Left ventricle myocardium superior (tissue), 1 donor: Measurements from ENCODE around the gene EFCAB7. TPM values are rescaled to one million over a fixed set of nuclear protein-coding genes. Genes with fewer than 3 reads are reported as not detected.

Experiments used
- ATAC-seq: fragments of 200-7000 bp; cut with Tn5 transposase; one replicate; pipeline ENCODE4 v1.9.1; 2020; ENCODE audit warnings: mild to moderate bottlenecking, moderate library complexity
- DNase-seq: peaks from one replicate; pipeline ENCODE4 v3.0.0-alpha.2; 2020
- intact Hi-C: fragments of 100-400 bp; cut with micrococcal nuclease; formaldehyde crosslinking; loops from one replicate; pipeline ENCODE4 v1.11.0; 2022
- total RNA-seq: library from RNA; stranded (reverse); fragmentation: NEBNext Ultra II Directional; extraction: Animal tissue kit (Norgen Biotek cat#: 25700); gene quantifications from one replicate; pipeline ENCODE4 v1.2.1, GENCODE V29; 2021
- donor health status: DM: no; HTN: yes; CAD: no; lungs with severe emphysema.

EFCAB7 gene
- total RNA-seq, 1 donor from 2014 or later: 8.0 TPM

GRCh38 chr1:63599799-63600198, 76.5 kb downstream of the EFCAB7 start:
- no peak for ATAC-seq
- intact Hi-C loops: no loop called here
- no peak for DNase-seq

DNA sequence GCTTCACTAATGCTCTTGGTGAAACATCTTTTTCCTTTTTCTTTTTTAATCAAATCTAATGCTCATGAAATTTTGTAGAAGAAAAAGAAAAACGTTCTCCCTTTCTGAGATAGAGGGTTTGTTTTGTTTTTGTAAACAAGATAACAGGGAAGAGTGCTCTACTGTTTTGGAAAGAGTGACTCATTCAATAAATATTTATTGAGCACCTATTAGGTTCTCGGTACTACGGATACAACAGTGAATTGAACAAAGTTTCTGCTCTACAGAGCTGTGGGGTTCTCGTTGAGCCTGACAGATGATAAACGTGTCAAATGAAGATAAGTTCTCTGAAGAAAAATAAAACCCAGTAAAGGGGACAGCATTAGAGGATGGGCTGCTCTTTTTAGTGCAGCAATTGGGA, 76.9 kb downstream of the EFCAB7 start:
- intact Hi-C loops: no loop called here
- DNase-seq (no peak), ATAC-seq (no peak)

DNA sequence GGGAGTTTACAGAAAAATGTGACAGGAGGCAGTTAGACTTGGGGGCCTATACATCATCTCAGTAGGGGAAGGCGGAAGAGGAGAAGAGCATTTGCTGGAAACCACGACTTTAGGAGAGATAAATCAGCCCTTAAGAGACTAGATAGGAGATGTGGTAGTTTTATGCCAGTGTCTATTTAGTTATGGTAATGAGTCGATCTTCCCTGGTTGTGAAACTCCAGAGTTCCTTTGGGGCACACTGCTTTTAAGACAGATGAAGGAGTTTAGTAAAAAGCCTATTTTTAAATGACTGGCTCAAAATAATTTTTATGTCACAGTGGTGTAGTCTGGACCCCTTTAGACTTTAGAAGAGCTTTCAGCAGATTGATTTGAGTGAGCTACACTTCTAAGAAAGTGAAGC, 77.7 kb downstream of the EFCAB7 start:
- DNase-seq (no peak), ATAC-seq (no peak)
- intact Hi-C loops: no loop called here

DNA sequence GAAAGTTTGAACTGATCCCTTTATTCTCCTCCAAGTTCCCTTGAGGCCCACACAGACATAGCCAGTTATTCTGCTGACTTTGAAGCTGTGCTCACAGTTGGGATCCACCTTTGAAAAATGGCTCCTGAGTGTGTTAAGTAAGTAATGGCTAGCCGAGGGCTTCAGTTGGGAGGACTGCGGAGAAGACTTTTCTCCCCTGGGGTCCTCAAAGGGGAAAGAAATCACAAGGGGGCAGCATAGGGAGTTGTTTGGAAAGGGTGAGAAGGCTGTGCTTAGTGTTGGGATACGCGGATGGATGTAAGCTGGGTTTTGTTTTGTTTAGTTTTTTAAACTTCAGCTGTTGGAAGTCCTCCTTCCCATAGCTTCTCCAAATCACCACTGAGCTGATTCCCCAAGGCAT, 78.1 kb downstream of the EFCAB7 start:
- intact Hi-C loops: no loop called here
- ATAC-seq (no peak), DNase-seq (no peak)

- no peak for ATAC-seq
- DNase-seq: no peak
- intact Hi-C loops: no loop called here
Observed at GRCh38 chr1:63601912-63602311, 78.6 kb downstream of the EFCAB7 start.

GRCh38 chr1:63602629-63603028, 79.3 kb downstream of the EFCAB7 start:
- intact Hi-C loops: no loop called here
- DNase-seq: no peak
- ATAC-seq: no peak

- ATAC-seq (no peak), DNase-seq (no peak)
- intact Hi-C loops: no loop called here
Observed at GRCh38 chr1:63603810-63604209, 80.5 kb downstream of the EFCAB7 start.

GRCh38 chr1:63607322-63607721, 84.0 kb downstream of the EFCAB7 start:
- intact Hi-C loops: no loop called here
- ATAC-seq (peak; percentile 60), DNase-seq (no peak)

DNA sequence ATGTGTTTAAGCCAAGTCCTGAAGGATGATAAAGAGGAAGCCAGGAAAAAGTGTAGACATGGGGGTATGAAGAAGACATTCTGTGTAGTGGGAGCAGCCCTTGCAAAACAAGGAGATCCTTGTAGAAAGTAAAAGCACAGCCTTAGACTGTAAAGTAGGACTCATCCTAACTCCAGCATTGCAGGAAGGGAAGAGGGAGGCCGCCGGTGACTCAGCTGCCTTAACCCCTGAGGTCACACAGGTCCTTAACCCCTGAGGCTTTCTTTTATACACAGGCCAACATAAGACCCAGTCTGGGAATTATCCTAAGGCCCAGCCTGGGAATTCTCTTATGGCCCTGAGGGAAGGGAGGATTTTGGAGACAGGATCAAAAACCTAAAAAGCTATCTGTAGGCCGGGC, 87.9 kb downstream of the EFCAB7 start:
- ATAC-seq: no peak
- intact Hi-C loops: no loop called here
- no peak for DNase-seq

DNA sequence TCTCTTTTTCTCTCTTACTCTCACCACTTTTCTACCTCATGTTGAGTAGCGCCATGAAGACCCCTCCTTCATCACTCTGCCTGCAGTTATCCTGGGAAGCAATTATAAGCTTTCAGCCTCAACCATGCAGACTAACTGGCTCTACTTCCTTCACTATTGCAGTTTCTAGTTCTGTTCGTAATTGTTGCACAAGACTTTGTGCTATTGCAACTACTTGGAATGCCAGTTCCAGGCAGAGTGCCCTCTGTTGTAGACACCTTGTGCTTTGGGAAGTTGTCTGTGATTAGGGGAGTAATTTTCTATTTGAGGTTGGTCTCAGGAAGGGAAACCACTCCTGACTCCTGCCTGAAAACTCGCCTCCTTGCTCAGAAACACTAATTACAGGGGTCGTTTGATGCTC, 89.2 kb downstream of the EFCAB7 start:
- DNase-seq: no peak
- peak; percentile 17 for ATAC-seq
- intact Hi-C loops: no loop called here

DNA sequence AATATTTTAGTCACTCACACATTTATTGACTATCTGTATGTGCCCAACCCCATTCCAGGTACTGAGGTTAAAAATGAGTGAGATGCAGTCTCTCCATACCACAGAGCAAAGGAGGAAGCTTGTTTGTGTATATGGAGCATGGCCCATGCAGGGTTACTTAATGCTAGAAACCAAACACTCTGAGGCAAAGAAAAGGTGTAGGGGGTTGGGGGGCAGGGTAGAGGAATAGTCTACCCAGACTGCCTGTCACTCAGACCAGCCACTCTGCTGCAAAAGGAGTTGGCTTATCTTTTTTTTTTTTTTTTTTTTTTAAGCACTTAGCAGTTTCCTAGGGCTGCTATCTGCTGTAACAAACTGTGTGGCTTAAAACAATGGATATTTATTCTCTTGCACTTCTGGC, 89.6 kb downstream of the EFCAB7 start:
- DNase-seq: no peak
- ATAC-seq: peak; percentile 38
- intact Hi-C loops: no loop called here

- intact Hi-C loops: loop anchor here (5.0 kb wide), 1 partner anchor 626 kb away; no protein-coding TSS in a partner anchor
- no peak for DNase-seq
- peak; percentile 57 for ATAC-seq
Observed at GRCh38 chr1:63615768-63616420, 92.6 kb downstream of the EFCAB7 start.

- ATAC-seq (no peak), DNase-seq (no peak)
- intact Hi-C loops: loop anchor here (5.0 kb wide), 1 partner anchor 625 kb away; no protein-coding TSS in a partner anchor
Observed at GRCh38 chr1:63617450-63617849, 94.1 kb downstream of the EFCAB7 start.

- ATAC-seq: no peak
- intact Hi-C loops: loop anchor here (5.0 kb wide), 1 partner anchor 624 kb away; no protein-coding TSS in a partner anchor
- DNase-seq: no peak
Observed at GRCh38 chr1:63618011-63618410, 94.7 kb downstream of the EFCAB7 start.

- intact Hi-C loops: loop anchor here (5.0 kb wide), 1 partner anchor 623 kb away; no protein-coding TSS in a partner anchor
- ATAC-seq (no peak), DNase-seq (no peak)
Observed at GRCh38 chr1:63619558-63619957, 96.2 kb downstream of the EFCAB7 start.

GRCh38 chr1:63620671-63621070, 97.3 kb downstream of the EFCAB7 start:
- no peak for ATAC-seq
- intact Hi-C loops: no loop called here
- DNase-seq: no peak

GRCh38 chr1:63621075-63621474, 97.8 kb downstream of the EFCAB7 start:
- ATAC-seq (peak; percentile 58), DNase-seq (peak; percentile 41)
- intact Hi-C loops: no loop called here

GRCh38 chr1:63621698-63622097, 98.4 kb downstream of the EFCAB7 start:
- ATAC-seq: peak; percentile 76
- intact Hi-C loops: no loop called here
- DNase-seq: peak; percentile 54
